PC-9 (cell line): Measurements from ENCODE around the gene TPD52L1. TPM values are rescaled to one million over a fixed set of nuclear protein-coding genes. Genes with fewer than 3 reads are reported as not detected.

Source experiments
- BruUV-seq: library from RNA; stranded (reverse); fragments of 400-500 nt; replicated peaks from 2 replicates; lab custom pipeline; 2021; lab: Mats Ljungman, UMichigan
- CTCF ChIA-PET: fragments of 300-600 bp; sonication (Branson Sonifier 250); formaldehyde crosslinking; loops from one replicate; lab custom pipeline; 2022; ENCODE audit warnings: antibody characterized with exemption; lab: Charles Lee
- POLR2A ChIA-PET: fragments of 300-600 bp; sonication (Branson Sonifier 250); formaldehyde crosslinking; loops from one replicate; lab custom pipeline; 2022; ENCODE audit warnings: antibody characterized with exemption; ENCODE audit not compliant: unreplicated experiment; lab: Charles Lee
- DNase-seq, 2 experiments: peaks; one replicate each; pipeline versions ENCODE4 v3.0.0 to v3.0.0-alpha.2; 2015 to 2022; ENCODE audit warnings: mixed read lengths in 1 of 2
- H2AFZ ChIP-seq: fragments of 200-600 bp; sonication (generic); 2 replicates; pipeline ENCODE4 v1.8.1; 2017; ENCODE audit warnings: antibody characterized with exemption
- H3F3A ChIP-seq: fragments of 200-600 bp; sonication (generic); 2 replicates; pipeline ENCODE4 v1.8.1; 2017; ENCODE audit warnings: antibody characterized with exemption, mild to moderate bottlenecking, low read depth; ENCODE audit not compliant: insufficient read depth
- H3K27ac ChIP-seq: fragments of 200-600 bp; sonication (generic); 2 replicates; pipeline ENCODE4 v1.6.1; 2016; ENCODE audit warnings: mixed run types
- H3K27me3 ChIP-seq: fragments of 200-600 bp; sonication (generic); 2 replicates; pipeline ENCODE4 v1.6.1; 2016; ENCODE audit warnings: low read depth, mixed run types; ENCODE audit not compliant: insufficient read depth
- H3K36me3 ChIP-seq: fragments of 200-600 bp; sonication (generic); 2 replicates; pipeline ENCODE4 v1.6.1; 2016; ENCODE audit warnings: low read depth, mixed run types
- H3K4me1 ChIP-seq: fragments of 200-600 bp; sonication (generic); replicated peaks from 2 replicates; pipeline ENCODE4 v1.6.1; 2016; ENCODE audit warnings: mixed run types; ENCODE audit not compliant: insufficient read depth
- H3K4me2 ChIP-seq: fragments of 200-600 bp; sonication (generic); 2 replicates; pipeline ENCODE4 v1.6.1; 2017; ENCODE audit warnings: mixed run types
- H3K4me3 ChIP-seq: fragments of 200-600 bp; sonication (generic); 2 replicates; pipeline ENCODE4 v1.6.1; 2016; ENCODE audit warnings: mixed run types
- H3K79me2 ChIP-seq: fragments of 200-600 bp; sonication (generic); 2 replicates; pipeline ENCODE4 v1.6.1; 2017; ENCODE audit warnings: low read depth, mixed run types
- H3K9me2 ChIP-seq: fragments of 200-600 bp; sonication (generic); 2 replicates; pipeline ENCODE4 v1.8.1; 2017; ENCODE audit warnings: mild to moderate bottlenecking; ENCODE audit not compliant: insufficient read depth
- H3K9me3 ChIP-seq: fragments of 200-600 bp; sonication (generic); 2 replicates; pipeline ENCODE4 v1.8.1; 2016; ENCODE audit warnings: low read depth; ENCODE audit not compliant: insufficient read depth
- H4K20me1 ChIP-seq: fragments of 200-600 bp; sonication (generic); 2 replicates; pipeline ENCODE4 v1.8.1; 2017; ENCODE audit not compliant: insufficient read depth
- EZH2 ChIP-seq: fragments of 200-600 bp; sonication (generic); IDR thresholded peaks from 2 replicates; pipeline ENCODE4 v1.8.0; 2017; ENCODE audit warnings: antibody characterized with exemption, low read depth
- intact Hi-C: fragments of 100-400 bp; cut with micrococcal nuclease; formaldehyde crosslinking; loops from one replicate; pipeline ENCODE4 v1.10.0; 2022; ENCODE audit not compliant: unreplicated experiment
- total RNA-seq: library from RNA; stranded (reverse); gene quantifications from 2 replicates; pipeline ENCODE4 v1.2.3, GENCODE V29; 2021
- TF ChIP-seq, protein P1 (sequence below): fragments of 200-600 bp; sonication (generic); conservative IDR thresholded peaks from 2 replicates; pipeline ENCODE4 v1.6.1; 2017; ENCODE audit warnings: mixed run types, antibody characterized with exemption, mild to moderate bottlenecking, moderate library complexity

Gene TPD52L1
- total RNA-seq, 1 experiment from 2014 or later: 203 TPM

DNA sequence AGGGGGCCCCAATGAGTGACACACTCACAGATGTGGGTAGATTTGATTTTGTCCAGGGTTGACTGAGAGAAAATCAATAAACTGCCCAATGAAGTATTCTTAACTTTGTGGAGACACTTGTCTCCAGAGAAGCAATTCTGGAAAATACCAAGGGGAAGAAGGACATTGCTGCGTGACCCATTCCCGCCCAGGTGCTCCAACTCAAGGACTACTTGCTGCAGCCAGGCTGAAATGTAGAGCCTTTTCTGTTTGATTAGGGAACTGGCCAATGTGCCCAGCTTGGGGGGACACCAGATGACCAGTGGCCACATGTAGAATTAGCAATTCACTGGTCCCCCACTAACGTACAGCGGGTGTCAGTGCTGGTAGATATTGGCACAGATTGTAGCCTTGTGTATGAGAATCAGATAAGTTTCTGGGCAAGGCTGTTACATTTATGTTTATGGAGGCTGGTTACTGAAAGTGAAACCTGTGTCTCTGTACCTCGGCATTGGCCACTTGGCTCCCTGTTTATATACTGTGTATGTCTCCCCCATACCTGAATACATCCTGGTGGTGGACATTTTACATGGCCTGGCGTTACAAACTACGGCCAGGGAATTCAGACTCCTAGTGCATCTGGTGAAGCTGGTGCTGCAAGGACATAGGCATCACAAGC is 115.9 kb downstream of the TPD52L1 start:
- no peaks in the 10 kb centered on the region for H3K79me2 ChIP-seq
- no peak for DNase-seq
- H3K9me3 ChIP-seq: no peaks in the 10 kb centered on the region
- no peaks in the 10 kb centered on the region for H3K27me3 ChIP-seq
- no TSS peak for BruUV-seq
- no peak overlapping the region for H3K4me3 ChIP-seq
- H4K20me1 ChIP-seq: no peaks in the 10 kb centered on the region
- no peaks in the 10 kb centered on the region for H3K9me2 ChIP-seq
- TF ChIP-seq, protein P1, sequence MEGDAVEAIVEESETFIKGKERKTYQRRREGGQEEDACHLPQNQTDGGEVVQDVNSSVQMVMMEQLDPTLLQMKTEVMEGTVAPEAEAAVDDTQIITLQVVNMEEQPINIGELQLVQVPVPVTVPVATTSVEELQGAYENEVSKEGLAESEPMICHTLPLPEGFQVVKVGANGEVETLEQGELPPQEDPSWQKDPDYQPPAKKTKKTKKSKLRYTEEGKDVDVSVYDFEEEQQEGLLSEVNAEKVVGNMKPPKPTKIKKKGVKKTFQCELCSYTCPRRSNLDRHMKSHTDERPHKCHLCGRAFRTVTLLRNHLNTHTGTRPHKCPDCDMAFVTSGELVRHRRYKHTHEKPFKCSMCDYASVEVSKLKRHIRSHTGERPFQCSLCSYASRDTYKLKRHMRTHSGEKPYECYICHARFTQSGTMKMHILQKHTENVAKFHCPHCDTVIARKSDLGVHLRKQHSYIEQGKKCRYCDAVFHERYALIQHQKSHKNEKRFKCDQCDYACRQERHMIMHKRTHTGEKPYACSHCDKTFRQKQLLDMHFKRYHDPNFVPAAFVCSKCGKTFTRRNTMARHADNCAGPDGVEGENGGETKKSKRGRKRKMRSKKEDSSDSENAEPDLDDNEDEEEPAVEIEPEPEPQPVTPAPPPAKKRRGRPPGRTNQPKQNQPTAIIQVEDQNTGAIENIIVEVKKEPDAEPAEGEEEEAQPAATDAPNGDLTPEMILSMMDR: no peak
- TF ChIP-seq EZH2: no peak
- H3K4me2 ChIP-seq: no peak overlapping the region
- intact Hi-C loops: no loop called here
- no peak overlapping the region for H3K27ac ChIP-seq
- H2AFZ ChIP-seq: no peak overlapping the region
- H3F3A ChIP-seq: peaks cover 6% of the 10 kb centered on the region; the same call in 1 of the 2 replicates
- ChIA-PET POLR2A (no interaction called here), CTCF (no interaction called here)
- H3K36me3 ChIP-seq: peaks cover 6% of the 10 kb centered on the region; the same call in 1 of the 2 replicates
- H3K4me1 ChIP-seq: peaks cover 15% of the 10 kb centered on the region

DNA sequence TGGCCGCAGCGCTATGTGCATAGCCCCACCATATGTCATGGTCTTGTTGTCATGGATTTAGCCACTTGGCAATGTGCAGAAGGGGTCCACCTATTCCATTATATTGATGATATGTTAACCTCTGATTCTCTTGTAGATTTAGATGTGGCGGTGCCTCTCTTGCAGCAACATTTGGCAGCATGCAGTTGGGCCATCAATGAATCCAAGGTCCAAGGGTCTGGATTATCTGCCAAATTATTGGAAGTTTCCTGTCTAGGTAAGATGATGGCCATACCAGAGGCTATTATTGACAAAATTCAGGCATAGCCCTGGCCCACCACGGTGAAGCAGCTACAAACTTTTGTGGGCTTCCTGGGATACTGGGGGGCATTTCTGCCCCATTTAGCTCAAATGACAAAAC is 116.8 kb downstream of the TPD52L1 start:
- Histone ChIP-seq H3K4me1 (peaks cover 20% of the 10 kb centered on the region), H3K36me3 (no peaks in the 10 kb centered on the region), H3K4me3 (no peak overlapping the region), H3K27me3 (no peaks in the 10 kb centered on the region), H4K20me1 (no peaks in the 10 kb centered on the region), H2AFZ (no peak overlapping the region), H3K79me2 (no peaks in the 10 kb centered on the region), H3F3A (peaks cover 11% of the 10 kb centered on the region; the same call in 1 of the 2 replicates), H3K9me2 (no peaks in the 10 kb centered on the region), H3K27ac (no peak overlapping the region), H3K4me2 (no peak overlapping the region), H3K9me3 (no peaks in the 10 kb centered on the region)
- BruUV-seq: no TSS peak
- POLR2A ChIA-PET: no interaction called here
- TF ChIP-seq, protein P1: no peak
- TF ChIP-seq EZH2: no peak
- no peak for DNase-seq
- intact Hi-C loops: no loop called here
- CTCF ChIA-PET: no interaction called here

DNA sequence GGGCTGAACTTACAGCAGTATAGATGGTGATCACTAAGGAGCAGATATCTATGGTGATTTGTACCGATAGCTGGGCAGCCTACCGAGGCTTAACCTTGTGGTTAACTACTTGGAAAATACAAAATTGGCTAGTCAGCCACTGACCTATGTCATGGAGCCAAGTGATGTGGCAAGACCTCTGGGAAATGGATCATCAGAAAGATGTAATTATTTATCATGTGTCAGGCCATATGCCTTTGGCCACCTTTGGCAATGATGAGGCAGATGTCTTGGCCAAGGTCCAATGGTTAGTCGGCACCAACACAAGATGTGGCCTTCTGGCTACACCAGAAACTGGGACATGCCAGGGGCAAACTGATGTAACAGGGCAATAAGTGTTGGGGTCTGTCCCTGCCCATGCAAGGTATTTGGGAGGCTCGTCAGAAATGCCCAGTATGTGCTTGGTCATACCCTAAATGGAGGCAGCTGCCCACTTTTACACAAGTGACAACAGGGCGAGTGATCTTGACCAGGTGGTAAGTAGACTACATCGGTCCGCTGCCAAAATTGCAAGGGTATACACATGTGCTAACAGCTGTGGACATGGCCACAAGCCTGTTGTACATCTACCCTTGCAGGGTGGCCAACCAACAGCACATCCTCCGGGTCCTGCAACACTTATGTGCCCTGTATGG is 118.0 kb downstream of the TPD52L1 start:
- H3K36me3 ChIP-seq: peaks cover under 1% of the 10 kb centered on the region; the same call in 1 of the 2 replicates
- no peak overlapping the region for H3K4me3 ChIP-seq
- ChIA-PET POLR2A (no interaction called here), CTCF (no interaction called here)
- peaks cover 20% of the 10 kb centered on the region for H3K4me1 ChIP-seq
- TF ChIP-seq EZH2: no peak
- TF ChIP-seq, protein P1: no peak
- H3K9me2 ChIP-seq: no peaks in the 10 kb centered on the region
- no peaks in the 10 kb centered on the region for H3K27me3 ChIP-seq
- no peaks in the 10 kb centered on the region for H3K9me3 ChIP-seq
- H3F3A ChIP-seq: peaks cover 11% of the 10 kb centered on the region; the same call in 1 of the 2 replicates
- BruUV-seq: no TSS peak
- H3K4me2 ChIP-seq: no peak overlapping the region
- no peak overlapping the region for H3K27ac ChIP-seq
- H3K79me2 ChIP-seq: no peaks in the 10 kb centered on the region
- no peak overlapping the region for H2AFZ ChIP-seq
- H4K20me1 ChIP-seq: no peaks in the 10 kb centered on the region
- DNase-seq: no peak
- intact Hi-C loops: no loop called here
